CD4-positive, alpha-beta T cell treated with Interferon alpha-2 for 1 hour (primary cell): ENCODE data around the gene ANKRD50.

Source experiments
- DNase-seq, 2 donors: peaks; one replicate each; pipeline ENCODE4 v3.0.0-alpha.2; 2020 to 2022

Gene ANKRD50, protein sequence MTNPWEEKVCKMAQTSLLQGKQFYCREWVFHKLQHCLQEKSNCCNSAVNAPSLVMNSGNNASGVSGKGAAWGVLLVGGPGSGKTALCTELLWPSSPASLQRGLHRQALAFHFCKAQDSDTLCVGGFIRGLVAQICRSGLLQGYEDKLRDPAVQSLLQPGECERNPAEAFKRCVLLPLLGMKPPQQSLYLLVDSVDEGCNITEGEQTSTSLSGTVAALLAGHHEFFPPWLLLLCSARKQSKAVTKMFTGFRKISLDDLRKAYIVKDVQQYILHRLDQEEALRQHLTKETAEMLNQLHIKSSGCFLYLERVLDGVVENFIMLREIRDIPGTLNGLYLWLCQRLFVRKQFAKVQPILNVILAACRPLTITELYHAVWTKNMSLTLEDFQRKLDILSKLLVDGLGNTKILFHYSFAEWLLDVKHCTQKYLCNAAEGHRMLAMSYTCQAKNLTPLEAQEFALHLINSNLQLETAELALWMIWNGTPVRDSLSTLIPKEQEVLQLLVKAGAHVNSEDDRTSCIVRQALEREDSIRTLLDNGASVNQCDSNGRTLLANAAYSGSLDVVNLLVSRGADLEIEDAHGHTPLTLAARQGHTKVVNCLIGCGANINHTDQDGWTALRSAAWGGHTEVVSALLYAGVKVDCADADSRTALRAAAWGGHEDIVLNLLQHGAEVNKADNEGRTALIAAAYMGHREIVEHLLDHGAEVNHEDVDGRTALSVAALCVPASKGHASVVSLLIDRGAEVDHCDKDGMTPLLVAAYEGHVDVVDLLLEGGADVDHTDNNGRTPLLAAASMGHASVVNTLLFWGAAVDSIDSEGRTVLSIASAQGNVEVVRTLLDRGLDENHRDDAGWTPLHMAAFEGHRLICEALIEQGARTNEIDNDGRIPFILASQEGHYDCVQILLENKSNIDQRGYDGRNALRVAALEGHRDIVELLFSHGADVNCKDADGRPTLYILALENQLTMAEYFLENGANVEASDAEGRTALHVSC (N-terminal part only)

DNA sequence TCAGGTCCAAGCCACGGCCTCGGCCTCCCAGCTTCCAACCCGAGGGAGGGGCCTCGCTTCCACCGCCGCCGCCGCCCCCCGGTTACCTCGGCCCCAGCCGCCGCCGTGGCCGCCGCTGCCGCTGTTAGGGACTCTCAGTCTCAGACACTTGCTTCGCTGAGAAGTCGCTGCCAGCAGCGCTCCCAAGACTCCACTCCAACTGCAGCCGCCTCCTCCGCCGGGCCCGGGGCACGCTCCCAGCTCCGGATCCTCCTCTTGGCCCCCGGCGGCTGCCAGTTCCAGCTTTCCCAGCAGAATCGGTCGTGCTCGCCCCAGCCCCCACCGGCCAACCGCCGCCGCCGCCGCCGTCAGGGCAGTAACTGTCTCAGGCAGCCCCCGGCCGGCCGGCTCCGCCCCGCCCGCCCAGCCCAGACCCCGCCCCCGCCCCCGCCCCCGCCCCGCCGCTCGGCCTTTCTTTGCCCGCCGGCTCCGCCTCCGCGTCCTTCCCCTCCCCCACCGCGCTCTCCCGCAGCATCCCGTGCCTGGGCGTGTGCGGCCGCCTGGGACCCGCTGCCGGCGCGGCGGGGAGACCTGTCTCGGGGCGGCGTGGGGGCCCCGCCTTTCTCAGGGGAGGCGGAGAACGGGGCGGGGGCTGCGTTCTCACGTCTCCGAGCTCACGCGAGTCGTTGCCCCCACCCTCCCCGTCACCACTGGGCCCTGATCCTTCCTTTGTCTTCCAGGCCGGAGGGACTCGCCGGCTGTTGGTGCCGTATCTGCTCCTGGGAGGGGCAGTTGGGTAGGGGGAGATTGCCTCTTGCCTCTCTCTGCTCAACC, at the start of gene ANKRD50:
ANKRD50 (minus strand) TSS at position 361 of the 813 bp plus-strand sequence. CDS start 2,221 bp downstream, outside the sequence.
- peak; percentile 67 to 68 for DNase-seq

DNA sequence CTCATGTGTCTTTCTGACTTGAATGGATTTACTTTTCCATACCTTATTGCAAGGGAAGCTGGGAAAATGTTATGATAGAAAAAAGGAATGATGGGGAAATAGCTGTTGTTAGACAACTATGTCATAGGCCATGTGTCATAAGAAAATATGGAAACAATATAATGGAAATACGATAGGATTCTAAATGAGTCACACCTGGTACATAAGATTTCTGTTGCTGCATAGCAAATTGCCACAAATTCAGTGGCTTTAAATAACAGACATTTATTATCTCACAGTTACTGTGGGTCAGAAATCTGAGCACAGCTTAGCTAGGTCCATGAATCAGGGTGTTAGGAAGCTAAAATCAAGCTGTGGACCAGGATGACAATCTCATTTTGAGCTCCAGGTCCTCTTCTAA, 44.6 kb upstream of the ANKRD50 start:
- DNase-seq: no peak

DNA sequence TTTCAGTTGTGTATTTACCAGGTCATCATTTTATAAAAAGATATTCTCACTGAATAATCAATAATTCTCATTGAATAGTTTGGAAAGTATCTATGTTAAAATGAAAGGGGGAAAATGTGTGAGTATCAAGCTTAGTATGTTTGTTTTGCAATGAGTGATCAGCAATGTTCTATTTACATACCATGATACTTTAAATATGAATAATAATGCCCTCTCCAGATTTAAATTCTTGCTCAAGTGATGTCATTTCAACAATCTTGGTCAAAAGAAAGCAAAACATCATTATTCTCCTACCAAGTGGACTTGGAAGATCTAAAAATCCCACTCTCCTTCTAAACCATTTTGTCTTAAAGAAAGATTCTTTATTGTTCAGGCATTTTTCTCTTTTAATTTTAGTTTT, 42.1 kb upstream of the ANKRD50 start:
- DNase-seq: no peak

DNA sequence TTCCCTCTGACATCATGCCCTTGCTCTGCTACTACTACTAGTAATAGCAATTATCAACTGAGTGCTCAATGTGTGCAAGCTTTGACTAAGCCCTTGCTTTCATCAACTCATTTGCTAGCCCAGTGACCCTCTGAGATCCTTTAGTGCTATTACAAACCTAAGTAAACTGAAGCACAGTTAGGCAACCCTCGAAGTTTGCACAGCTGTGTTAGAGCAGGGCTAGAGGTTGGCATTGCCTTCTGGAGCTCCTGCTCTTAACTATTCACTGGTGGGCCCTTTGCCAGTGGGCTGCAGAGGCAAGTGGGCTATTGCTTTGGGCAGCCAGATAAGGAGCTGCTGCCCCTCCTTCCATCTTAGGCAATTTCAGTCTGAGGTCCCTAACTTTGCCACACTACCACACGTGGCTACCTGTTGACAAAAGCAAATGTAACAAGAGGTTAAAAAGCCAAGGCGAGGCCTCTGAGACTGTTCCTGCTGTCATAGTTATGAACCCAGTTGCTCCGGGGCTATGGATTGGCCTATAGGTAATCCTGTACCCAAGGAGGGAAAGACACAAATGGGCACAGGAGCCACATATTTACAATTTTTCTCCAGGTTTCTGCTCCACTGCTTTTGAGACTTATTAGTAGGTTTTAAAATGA, 41.5 kb upstream of the ANKRD50 start:
- DNase-seq: no peak

DNA sequence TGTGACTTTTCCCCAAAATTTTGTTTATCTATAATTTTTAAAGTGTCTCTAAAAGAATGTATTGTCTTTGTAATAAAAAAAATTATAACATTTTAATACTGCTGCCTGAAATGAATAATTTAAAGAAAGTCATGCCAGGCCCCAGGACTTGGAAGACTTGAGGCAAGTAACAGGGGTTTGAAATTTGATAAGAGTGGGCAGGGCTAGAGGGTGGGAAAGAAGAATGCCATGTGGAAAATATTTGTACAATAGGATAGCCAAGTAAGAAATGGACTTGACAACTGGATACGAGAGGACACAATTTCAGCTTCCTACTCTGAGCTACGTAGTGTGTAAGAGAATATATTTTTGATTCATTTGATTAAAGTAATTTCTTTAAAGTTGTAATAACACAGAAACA, 36.9 kb upstream of the ANKRD50 start:
- DNase-seq: no peak

DNA sequence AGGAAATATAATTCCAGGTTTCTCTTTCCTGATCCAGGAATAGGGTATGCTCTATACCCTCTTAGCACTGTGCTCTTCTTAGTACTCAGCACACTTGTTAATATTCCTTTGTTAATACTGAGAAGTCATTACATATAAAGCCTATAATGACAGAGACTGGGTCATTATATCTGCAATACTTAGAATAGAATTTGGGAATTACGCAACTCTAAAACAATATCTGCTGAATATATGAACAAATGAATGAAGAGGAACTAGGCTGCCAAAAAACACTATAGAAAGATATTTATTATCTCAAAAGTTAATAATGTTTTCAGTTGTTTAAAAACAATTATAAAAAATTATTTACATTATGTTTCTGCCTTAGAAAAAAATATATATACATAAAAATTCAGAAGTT, 36.4 kb upstream of the ANKRD50 start:
- no peak for DNase-seq

DNA sequence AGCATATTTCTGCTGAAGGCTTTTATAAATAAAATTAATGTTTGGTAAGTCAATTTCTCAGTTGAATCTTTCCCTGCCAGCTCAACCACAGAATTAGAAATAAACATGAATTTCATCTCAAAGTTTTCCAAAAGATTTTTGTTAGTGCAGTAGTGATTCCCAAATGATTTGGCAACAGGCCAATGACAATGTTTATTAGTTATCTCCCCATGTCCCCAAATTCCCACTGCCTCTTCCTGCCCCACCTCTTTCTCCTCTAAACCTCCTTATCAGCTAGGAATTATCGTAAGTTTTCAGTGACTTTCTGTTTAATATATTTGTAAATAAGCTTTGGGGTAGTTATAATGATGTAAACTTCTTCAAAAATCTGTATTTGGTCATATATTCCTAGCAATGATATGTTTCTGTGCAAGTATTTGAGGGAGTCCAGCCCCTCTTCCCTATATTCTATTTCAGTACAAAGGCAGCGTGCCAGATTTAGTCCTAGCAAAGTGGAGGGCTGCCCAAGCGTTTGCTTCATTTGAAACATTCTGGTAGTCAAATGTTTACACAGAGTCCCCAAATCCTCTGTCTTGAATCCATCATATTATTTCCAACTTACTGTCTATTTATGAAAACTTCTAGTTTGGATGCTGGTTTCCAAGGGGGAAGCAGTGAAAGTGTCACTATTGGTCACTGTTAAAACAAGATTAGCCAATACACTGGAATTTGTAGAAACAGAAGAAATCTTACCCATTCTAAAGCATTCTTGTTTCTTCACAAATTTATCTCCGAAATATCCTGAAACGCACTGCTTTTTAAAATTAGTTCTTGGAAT, 33.7 kb upstream of the ANKRD50 start:
- DNase-seq: no peak

DNA sequence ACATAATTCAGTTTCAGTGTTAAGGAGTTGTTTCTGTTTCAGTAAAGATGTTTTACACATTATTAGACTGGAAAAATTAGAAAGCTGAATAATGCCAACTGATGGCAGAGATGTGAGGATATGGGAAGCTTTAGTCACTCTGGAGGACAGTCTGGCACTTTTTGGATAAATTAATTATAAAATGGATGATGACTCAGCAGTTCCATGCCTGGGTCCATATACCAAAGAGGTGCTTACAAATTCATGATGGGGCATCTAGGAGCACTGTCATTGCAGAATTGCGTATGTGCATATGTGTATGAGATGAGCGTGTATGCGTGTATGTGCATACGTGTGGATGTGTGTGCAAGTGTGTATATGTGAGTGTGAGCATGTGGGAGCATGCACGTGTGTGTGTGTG, 31.2 kb upstream of the ANKRD50 start:
- no peak for DNase-seq

DNA sequence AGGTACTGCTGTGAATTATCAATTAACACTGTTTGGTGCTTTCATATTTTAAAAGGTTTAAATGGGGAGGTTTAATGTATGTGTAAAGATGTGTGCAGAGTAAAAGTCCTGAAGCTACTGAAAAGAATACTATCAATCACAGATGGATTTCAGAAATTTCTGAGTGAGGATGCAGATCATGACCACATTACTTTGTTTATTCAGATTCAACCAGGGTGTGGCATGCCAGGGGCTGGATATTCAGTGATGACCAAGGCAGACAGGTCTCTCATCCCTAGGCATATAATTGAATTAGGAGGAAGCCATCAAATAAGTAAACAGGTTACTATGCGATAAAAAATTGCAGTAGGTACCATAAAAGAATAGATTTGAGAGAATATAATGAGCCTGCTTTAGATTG, 28.0 kb upstream of the ANKRD50 start:
- DNase-seq: no peak

DNA sequence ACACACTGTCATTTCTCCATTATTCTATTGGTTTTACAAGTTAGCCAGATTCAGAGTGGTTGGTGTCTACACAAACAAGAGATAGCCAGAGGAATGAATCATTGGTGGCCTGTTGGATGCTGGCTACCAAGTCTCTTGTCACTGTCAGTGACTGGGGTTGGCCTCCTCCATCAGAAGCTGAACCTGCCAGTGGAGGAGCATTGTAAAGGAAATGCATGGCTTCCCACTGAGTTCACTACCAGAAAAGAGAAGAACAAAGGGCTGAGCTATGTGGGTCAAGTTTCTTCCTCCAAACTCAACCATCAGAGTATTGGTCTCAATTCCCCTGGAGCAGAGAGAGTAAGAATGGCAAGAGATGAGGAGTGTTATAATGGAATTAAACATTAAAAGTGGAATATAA, 26.5 kb upstream of the ANKRD50 start:
- no peak for DNase-seq

DNA sequence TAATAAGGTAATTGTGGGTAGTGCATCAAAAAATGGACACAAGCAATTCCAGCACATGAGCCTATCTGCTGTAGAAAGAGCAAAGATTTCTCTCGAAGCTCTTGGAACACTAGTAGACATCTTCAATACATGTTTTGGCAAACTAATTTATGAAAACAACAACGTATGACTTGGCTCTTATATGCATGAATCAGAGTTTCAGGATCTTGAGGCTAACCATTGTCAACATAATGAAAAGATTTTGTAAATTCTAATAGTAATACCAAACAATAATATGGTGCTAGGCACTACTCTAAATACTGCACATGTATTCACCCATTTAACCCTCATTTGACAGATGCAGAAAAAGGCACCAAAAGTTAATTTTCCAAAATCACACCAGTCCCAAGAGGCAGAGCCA, 25.1 kb upstream of the ANKRD50 start:
- no peak for DNase-seq

DNA sequence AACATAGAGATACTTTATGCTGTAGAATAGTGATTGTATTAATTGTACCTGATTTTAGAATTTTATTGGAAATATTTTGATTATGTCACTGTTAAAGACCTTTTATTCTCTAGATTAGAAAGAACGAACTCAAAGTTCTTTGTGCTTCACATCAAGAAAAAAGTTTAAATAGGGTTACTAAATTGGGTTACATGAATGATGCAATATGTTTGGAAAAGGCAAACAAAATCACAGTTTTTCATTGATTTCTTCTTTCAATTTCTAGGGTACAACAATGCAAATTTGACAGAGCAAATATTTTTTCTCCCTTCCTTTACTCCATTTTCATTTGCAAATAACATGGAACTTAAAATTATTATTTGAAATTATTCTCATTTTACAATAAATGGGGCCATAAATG, 24.0 kb upstream of the ANKRD50 start:
- DNase-seq: no peak

DNA sequence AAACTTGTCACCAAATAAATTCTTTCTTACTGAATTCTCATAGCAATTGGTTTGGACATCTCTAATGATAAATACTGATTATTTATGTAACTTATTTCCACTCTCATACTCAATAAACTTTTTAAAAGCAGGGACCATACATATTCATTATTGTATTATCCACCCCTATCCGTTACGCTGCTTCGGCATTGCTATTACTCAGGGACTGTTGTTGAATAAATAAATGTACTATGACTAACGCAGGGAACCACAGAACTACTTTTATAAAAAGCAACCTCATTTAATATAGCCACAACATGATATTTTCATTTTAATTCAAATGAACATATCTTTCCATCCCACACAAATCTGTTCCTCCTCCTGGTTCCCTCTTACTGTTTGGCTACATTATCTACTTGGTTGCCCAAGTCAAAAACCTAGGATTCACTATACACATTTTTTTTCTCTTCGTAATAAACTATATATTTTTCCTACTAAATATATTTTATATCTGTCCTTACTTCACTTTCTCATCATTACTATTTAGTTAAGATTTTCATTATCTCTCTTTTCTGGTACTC, 14.9 kb upstream of the ANKRD50 start:
- no peak for DNase-seq

DNA sequence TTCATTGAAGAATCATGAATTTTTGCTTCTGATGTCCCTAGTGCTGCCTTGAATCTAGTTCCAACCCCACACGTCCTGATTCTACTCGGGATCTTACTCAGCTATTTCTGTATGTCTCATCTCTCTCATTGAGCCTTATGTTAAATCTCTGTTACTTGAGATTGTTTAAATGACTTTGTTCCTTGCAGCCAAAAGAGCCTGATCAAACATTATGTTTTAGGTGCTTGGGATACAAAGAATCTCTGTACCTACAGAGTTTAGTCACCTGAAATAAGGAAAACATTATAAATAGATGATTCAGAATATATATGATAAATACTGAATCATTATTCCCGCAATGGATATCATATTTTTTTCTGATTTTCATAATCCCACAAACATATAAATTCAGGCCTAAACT, 13.7 kb upstream of the ANKRD50 start:
- DNase-seq: no peak

DNA sequence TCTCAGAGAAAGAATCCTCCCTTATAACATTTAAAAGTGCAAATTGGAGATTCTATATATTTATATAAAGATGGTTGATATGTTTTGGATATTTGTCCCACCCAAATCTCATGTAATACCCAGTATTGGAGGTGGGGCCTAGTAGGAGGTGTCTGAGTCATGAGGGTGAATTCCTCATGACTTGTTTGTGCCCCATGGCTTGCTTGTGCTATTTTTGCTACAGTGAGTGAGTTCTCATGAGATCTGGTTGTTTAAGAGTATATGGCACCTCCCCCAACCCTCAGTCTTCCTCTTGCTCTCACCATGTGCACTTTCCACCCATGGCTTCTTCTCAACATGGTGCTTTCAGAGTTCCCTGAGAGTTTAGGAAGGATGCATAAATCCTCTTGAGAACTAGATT, 9.5 kb upstream of the ANKRD50 start:
- no peak for DNase-seq

DNA sequence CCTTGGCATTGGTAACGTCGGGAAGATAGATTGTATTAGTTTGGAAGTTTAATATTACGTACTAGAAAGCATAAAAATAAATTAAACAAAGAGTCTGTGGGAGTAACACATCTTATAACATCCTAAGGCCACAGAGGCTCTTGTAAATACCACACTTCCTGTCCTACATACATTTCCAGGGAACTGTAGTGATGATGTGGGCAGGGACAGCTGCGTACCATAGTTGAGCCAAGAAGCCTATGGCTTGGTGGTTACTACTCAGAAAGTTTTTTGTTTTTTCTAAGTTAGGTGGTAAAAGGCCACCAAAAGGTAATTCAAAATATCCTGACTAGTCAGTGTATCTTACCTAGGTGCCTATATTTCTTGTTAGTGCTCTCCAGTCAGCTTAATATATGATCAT, 4.6 kb upstream of the ANKRD50 start:
- no peak for DNase-seq

DNA sequence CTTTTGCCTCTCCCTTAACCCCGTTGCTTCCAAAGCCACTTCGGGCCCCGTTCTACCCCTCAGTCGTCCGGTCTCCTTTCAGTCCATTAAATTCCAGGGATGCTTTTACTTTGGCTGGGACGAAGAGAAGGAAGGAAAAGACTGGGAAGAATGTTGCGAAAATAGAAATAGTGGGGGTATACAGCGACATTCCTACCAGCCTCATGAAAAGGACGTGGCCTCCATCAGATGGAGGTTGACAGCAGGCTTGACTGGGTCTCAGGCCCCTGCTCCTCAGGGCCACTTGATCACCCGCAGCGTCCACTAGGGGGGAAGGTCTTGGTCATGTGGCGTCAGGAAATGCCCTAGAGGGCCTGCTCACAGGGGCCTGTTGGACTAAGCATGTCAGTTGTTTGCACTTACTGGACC, 657 bp upstream of the ANKRD50 start:
- DNase-seq: peak; percentile 24 to 29

DNA sequence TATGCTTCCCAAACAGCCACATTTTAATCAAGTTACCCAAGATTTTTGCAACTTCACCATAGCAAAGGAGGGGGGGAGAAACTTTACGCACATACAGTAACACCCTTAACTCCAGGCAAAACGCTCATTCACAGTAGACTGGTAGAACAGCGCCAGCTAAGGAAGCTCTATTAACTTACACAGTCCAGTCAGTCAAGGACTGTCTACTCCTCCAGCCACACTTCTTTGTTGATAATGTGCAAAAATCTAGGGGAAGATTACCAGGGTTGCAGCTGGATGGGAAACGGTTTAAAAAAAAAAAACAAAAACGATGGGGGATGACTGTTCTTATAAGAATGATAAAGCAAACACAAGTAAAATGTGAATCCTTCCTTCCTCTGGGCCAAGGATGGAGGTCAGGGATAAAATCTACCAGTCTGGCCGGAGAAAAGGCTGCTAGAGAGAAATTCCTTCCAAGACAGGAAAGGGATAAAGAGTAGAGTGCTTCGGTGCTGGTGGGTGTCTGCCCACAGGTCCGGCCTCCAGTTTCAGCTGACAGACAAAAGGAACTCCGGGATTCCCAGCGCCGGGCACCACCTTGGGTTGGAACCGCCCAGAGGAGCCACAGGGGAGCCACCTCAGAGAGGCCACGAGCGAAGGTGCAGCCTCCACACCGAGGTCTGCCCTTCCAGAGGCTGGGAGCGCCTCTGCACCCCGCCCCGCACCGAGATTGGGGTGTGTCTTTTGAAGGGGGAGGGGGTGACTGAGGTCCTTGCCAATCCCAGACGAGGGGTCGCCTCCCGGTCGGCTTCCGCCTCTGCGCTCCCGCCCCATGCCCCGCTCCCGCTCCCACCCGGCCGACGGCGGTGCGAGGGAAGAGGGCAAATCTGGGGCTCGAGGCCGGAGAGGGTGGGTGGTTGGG, 811 bp downstream of the ANKRD50 start:
- peak; percentile 22 to 31 for DNase-seq

DNA sequence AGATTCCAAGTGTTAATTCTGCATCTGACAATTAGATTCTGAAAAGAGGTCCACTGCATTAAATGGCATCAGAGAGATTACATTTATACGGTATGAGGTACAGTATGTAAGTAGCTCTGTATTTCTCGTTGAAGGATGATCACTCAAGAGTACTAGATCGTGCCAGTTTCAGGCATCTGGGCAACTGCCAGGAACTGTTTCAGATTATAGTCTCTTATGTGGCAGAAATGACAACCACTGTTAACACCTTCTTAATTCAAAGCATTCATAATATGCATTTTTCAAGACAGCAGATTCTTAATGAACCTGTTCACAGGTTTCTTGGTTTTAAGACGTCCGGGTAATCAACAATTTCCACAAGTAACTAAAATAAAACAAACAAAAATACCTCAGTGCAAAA, 1.6 kb downstream of the ANKRD50 start:
- no peak for DNase-seq
